Mesodermal cell (in vitro differentiated cells): ENCODE measurements around the gene CHD5.

Source experiments
- H3K27ac ChIP-seq: 2 replicates; pipeline ENCODE4 v1.7.0; 2013; ENCODE audit warnings: mild to moderate bottlenecking, low read depth, low read length, moderate library complexity; ENCODE audit not compliant: severe bottlenecking
- H3K36me3 ChIP-seq: 2 replicates; pipeline ENCODE4 v1.7.1; 2013; ENCODE audit warnings: mild to moderate bottlenecking, low read length, moderate library complexity; ENCODE audit not compliant: control insufficient read depth, insufficient read depth
- H3K4me1 ChIP-seq: one replicate; pipeline ENCODE4 v1.7.1; 2013; ENCODE audit warnings: mild to moderate bottlenecking, low read length; ENCODE audit not compliant: insufficient read depth, control insufficient read depth, poor library complexity, severe bottlenecking
- H3K4me3 ChIP-seq: 2 replicates; pipeline ENCODE4 v1.7.0; 2013; ENCODE audit warnings: low read length, control low read depth, mild to moderate bottlenecking; ENCODE audit not compliant: insufficient read depth, poor library complexity, severe bottlenecking; ENCODE audit errors: extremely low read depth
- H3K9me3 ChIP-seq: 2 replicates; pipeline ENCODE4 v1.7.1; 2013; ENCODE audit warnings: mild to moderate bottlenecking, low read length, moderate library complexity; ENCODE audit not compliant: control insufficient read depth
- WGBS, 2 experiments: methylation state at CpG; one replicate each; pipeline ENCODE4 v1.1.5; 2013; ENCODE audit warnings: missing lambda C conversion rate in 2 of 2; ENCODE audit not compliant: insufficient coverage in 2 of 2; 5-methylcytosine and 5-hydroxymethylcytosine counted together

Gene CHD5

GRCh38 chr1:6111571-6111970 lies 68.5 kb downstream of the CHD5 start:
- no peak overlapping the region for H3K27ac ChIP-seq
- H3K36me3 ChIP-seq = no peaks in the 10 kb centered on the region
- no peak overlapping the region for H3K4me3 ChIP-seq
- 92 to 98% methylated on average over 22 to 24 of the region's 24 CpGs for WGBS, 2 experiments
- no peaks in the 10 kb centered on the region for H3K4me1 ChIP-seq
- H3K9me3 ChIP-seq = no peaks in the 10 kb centered on the region

DNA sequence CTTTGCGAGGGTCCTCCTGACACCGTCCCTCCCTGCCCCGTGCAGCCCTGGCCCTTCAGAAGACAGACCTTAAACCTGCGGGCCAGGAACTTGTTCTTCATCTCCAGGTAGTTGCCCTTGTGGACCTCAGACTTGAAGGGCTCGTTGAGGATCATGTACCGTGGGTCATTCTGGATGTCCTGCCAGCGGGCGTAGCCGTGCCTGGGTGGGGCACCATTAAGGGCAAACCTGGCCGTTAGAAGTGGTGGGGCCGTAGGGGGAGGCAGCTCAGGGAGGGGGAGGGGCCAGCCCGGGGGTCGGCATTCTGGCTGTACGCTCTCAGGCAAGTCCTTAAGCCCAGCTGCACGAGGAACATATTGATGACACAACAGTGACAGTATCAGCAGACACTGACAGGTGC lies 69.8 kb downstream of the CHD5 start:
- no peak overlapping the region for H3K27ac ChIP-seq
- no peaks in the 10 kb centered on the region for H3K36me3 ChIP-seq
- 81 to 90% methylated on average over 10 to 15 of the region's 15 CpGs for WGBS, 2 experiments
- no peak overlapping the region for H3K4me3 ChIP-seq
- H3K9me3 ChIP-seq = no peaks in the 10 kb centered on the region
- no peaks in the 10 kb centered on the region for H3K4me1 ChIP-seq

- WGBS, 2 experiments = 67 to 68% methylated on average over 21 to 22 of the region's 24 CpGs
- Histone ChIP-seq H3K4me1 (no peaks in the 10 kb centered on the region), H3K4me3 (no peak overlapping the region), H3K27ac (no peak overlapping the region), H3K36me3 (no peaks in the 10 kb centered on the region), H3K9me3 (no peaks in the 10 kb centered on the region)
Measured at GRCh38 chr1:6109688-6110087, 70.4 kb downstream of the CHD5 start.

DNA sequence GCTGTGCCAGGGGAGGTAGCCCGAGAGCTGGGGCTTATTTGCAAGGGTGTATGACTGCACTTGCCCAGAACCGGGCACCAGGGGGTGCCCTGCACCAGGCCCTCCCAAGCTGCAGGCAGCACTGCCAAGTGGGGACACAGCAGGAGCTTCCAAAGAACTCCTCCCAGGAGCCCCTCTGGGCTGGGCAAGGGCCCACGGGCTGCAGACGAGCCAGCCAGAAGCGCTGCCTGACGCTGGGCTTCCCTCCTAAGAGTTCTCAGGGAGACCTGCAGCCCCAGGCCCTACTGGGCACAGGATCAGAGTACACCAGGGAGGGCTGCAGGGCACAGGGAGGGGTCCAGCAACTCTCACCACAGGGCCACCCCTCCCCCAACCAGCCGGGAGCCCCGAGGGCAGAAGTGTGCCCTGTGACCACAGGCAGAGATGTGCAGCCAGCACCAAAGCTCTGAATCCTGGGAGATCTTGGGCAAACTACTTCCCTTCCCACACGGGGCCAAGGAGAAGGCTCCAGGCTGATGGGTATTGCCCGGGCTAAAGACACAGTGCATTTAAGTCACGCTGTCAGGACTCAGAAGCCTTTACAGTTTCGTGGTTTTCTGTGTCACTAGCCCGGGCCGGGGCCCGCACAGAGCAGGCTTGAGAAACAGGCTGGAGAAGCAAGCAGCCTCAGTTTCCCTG lies 71.0 kb downstream of the CHD5 start:
- Histone ChIP-seq H3K4me3 (no peak overlapping the region), H3K4me1 (no peaks in the 10 kb centered on the region), H3K9me3 (no peaks in the 10 kb centered on the region), H3K36me3 (no peaks in the 10 kb centered on the region), H3K27ac (no peak overlapping the region)
- 43 to 50% methylated on average over 14 of the region's 15 CpGs for WGBS, 2 experiments

DNA sequence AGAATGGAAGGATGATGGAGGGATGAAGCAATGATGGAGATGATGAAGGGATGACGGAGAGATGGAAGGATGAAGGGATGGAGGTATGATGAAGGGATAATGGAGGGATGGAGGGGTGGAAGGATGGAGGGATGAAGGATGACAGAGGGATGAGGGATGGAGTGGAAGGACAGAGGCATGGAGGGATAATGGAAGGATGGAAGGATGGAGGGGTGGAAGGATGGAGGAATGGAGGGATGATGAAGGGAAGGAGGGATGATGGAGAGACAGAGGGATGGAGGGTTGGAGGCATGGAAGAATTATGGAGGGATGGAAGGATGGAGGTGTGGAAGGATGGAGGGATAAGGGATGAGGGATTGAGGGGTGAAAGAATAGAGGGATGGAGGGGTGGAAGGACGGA lies 71.6 kb downstream of the CHD5 start:
- Histone ChIP-seq H3K4me3 (no peak overlapping the region), H3K4me1 (no peaks in the 10 kb centered on the region), H3K9me3 (no peaks in the 10 kb centered on the region), H3K36me3 (no peaks in the 10 kb centered on the region), H3K27ac (no peak overlapping the region)
- WGBS, 2 experiments = 71 to 73% methylated on average over 2 of the region's 2 CpGs

DNA sequence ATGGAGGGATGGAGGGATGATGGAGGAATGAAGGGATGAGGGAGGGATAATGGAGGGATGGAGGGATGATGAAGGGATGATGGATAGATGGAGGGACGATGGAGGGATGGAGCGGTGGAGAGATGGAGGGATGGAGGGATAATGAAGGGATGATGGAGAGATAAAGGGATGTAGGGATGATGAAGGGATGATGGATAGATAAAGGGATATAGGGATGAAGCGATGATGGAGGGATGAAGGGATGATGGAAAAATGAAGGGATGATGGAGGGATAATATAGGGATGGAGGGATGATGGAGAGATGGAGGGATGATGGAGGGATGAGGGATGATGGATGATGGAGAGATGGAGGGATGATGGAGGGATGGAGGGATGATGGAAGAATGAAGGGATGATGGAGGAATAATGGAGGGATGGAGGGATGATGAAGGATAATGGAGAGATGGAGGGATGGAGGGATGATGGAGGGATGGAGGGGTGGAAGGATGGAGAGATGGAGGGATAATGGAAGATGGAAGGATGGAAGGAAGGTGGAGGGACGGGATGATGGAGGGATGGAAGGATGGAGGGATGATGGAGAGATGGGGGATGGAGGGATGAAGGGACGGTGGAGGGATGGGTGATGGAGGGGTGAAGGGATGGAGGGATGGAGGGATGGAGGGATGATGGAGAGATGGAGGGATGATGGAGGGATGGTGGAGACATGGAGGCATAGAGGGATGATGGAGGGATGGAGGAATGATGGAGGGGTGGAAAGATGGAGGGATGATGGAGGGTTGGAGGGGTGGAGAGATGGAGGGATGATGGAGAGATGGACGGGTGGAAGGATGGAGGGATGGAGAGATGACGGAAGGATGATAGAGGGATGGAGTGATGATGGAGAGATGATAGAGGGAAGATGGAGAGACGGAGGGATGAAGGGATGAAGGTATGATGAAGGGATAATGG lies 72.4 kb downstream of the CHD5 start:
- WGBS, 2 experiments = 81 to 83% methylated on average over 8 of the region's 8 CpGs
- no peaks in the 10 kb centered on the region for H3K36me3 ChIP-seq
- no peaks in the 10 kb centered on the region for H3K9me3 ChIP-seq
- H3K27ac ChIP-seq = no peak overlapping the region
- no peak overlapping the region for H3K4me3 ChIP-seq
- no peaks in the 10 kb centered on the region for H3K4me1 ChIP-seq

DNA sequence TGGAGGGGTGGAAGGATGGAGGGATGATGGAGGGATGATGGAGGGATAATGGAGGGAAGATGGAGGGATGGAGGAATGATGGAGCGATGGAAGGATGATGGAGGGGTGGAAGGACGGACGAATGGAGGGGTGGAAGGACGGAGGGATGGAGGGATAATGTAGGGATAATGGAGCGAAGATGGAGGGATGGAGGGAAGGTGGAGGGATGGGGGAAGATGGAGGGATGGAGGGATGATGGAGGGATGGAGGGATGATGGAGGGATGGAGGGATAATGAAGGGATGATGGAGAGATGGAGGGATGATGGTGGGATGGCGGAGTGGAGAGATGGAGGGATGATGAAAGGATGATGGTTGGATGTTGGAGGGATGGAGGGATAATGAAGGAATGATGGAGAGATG lies 73.1 kb downstream of the CHD5 start:
- Histone ChIP-seq H3K4me3 (no peak overlapping the region), H3K36me3 (no peaks in the 10 kb centered on the region), H3K9me3 (no peaks in the 10 kb centered on the region), H3K4me1 (no peaks in the 10 kb centered on the region), H3K27ac (no peak overlapping the region)
- WGBS, 2 experiments = 79 to 88% methylated on average over 6 of the region's 6 CpGs

GRCh38 chr1:6106321-6106731 lies 73.8 kb downstream of the CHD5 start:
- Histone ChIP-seq H3K27ac (no peak overlapping the region), H3K4me3 (no peak overlapping the region), H3K4me1 (no peaks in the 10 kb centered on the region), H3K36me3 (no peaks in the 10 kb centered on the region), H3K9me3 (no peaks in the 10 kb centered on the region)
- 81 to 91% methylated on average over 24 to 26 of the region's 28 CpGs for whole genome bisulfite sequencing, 2 experiments

GRCh38 chr1:6105763-6106162 lies 74.4 kb downstream of the CHD5 start:
- 82 to 83% methylated on average over 5 to 6 of the region's 7 CpGs for WGBS, 2 experiments
- H3K9me3 ChIP-seq = no peaks in the 10 kb centered on the region
- H3K27ac ChIP-seq = no peak overlapping the region

GRCh38 chr1:6105218-6105679 lies 74.9 kb downstream of the CHD5 start:
- Histone ChIP-seq H3K27ac (no peak overlapping the region), H3K4me3 (no peak overlapping the region), H3K4me1 (no peaks in the 10 kb centered on the region), H3K36me3 (no peaks in the 10 kb centered on the region), H3K9me3 (no peaks in the 10 kb centered on the region)
- 78 to 96% methylated on average over 7 to 9 of the region's 12 CpGs for WGBS, 2 experiments

More at GRCh38 chr1:6105763-6106162, 74.4 kb downstream of the CHD5 start:
- Histone ChIP-seq H3K4me1 (no peaks in the 10 kb centered on the region), H3K36me3 (no peaks in the 10 kb centered on the region), H3K4me3 (no peak overlapping the region)

- no peaks in the 10 kb centered on the region for H3K36me3 ChIP-seq
- WGBS, 2 experiments = 85 to 97% methylated on average over 5 to 6 of the region's 9 CpGs
- no peak overlapping the region for H3K27ac ChIP-seq
- H3K4me3 ChIP-seq = no peak overlapping the region
- H3K4me1 ChIP-seq = no peaks in the 10 kb centered on the region
- no peaks in the 10 kb centered on the region for H3K9me3 ChIP-seq
Measured at GRCh38 chr1:6104631-6105030, 75.5 kb downstream of the CHD5 start.
